ENCODE results near the gene UGT1A8.

UGT1A8 gene

DNA sequence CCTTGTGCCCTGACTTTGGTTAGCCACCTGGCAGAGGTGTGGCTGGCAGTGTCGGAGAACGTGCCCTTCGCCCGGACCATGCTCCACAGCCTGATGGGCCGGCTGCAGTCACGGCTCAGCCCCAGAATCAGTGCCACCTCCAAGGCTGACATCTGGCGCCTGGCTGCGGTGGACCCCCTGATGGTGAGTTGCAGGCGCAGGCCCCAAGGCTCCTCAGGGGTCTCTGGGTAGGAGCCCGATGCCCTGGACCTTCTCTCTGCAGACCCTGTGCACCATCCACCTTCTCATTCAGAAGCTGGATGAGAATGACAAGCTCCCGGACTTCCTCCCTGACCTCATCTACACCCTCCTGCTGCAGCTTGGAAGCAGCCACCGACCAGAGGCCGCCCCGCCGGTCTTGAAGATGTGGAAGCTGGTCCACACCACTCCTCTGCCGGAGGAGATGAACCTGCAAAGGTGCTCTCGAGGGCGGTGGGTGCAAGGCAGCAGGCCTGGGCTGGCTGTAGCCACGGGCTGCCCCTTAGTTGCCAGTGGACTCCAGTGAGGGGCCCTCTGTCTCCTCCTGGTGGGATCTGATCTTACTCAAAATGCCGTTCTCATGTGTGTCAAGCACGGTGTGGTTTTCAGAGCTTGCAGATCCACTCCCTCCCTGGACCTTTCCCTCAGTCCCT, 204.8 kb downstream of the UGT1A8 start:
- no peak for DNase-seq

Data from NCI-H2081 (cell line).